DND-41 (cell line): ENCODE results near the gene TDRD12.
"Not testable (repeated sequence)": the region's sequence is repeated elsewhere in the genome, so short reads cannot be mapped to it uniquely, and the experiment has no call there.

Experiments used
- ATAC-seq: fragments of 200-7000 bp; cut with Tn5 transposase; 3 replicates; pipeline ENCODE4 v1.9.1; 2021; ENCODE audit warnings: low read depth; ENCODE audit not compliant: insufficient read depth
- DNase-seq: peaks from one replicate; pipeline ENCODE4 v3.0.0-alpha.2; 2020
- H2AFZ ChIP-seq: 2 replicates; pipeline ENCODE4 v1.6.0; 2012; ENCODE audit warnings: low read depth, low read length
- H3K27ac ChIP-seq: 2 replicates; pipeline ENCODE4 v1.5.1; 2012; ENCODE audit warnings: low read length, inconsistent platforms
- H3K27me3 ChIP-seq: fragments of 200-600 bp; sonication (generic); 2 replicates; pipeline ENCODE4 v1.6.0; 2012; ENCODE audit warnings: low read length, mild to moderate bottlenecking, inconsistent platforms; ENCODE audit not compliant: insufficient read depth, poor library complexity
- H3K36me3 ChIP-seq: 2 replicates; pipeline ENCODE4 v1.5.1; 2012; ENCODE audit warnings: low read length, inconsistent platforms; ENCODE audit not compliant: insufficient read depth
- H3K4me1 ChIP-seq: 2 replicates; pipeline ENCODE4 v1.5.1; 2012; ENCODE audit warnings: mild to moderate bottlenecking, low read length; ENCODE audit not compliant: insufficient read depth
- H3K4me2 ChIP-seq: 2 replicates; pipeline ENCODE4 v1.6.0; 2012; ENCODE audit warnings: mild to moderate bottlenecking, moderate library complexity, low read length, inconsistent platforms; ENCODE audit not compliant: insufficient read depth
- H3K4me3 ChIP-seq, 2 experiments: fragments of 200-600 bp in 1 of 2; shearing (Covaris generic) in 1 of 2; 2 replicates each; pipeline ENCODE4 v1.5.1; 2012 to 2016; ENCODE audit warnings: inconsistent platforms in 2 of 2, low read length in 2 of 2, mild to moderate bottlenecking in 2 of 2, low read depth in 1 of 2, moderate library complexity in 1 of 2
- H3K79me2 ChIP-seq: 2 replicates; pipeline ENCODE4 v1.6.0; 2012; ENCODE audit warnings: low read length, inconsistent platforms; ENCODE audit not compliant: insufficient read depth
- H3K9ac ChIP-seq: 2 replicates; pipeline ENCODE4 v1.6.0; 2012; ENCODE audit warnings: low read depth, mild to moderate bottlenecking, inconsistent platforms, low read length, moderate library complexity
- H3K9me3 ChIP-seq: 2 replicates; pipeline ENCODE4 v1.5.1; 2012; ENCODE audit warnings: low read length, moderate library complexity, mild to moderate bottlenecking, inconsistent platforms; ENCODE audit not compliant: insufficient read depth, severe bottlenecking
- H4K20me1 ChIP-seq: 2 replicates; pipeline ENCODE4 v1.6.0; 2012; ENCODE audit warnings: low read length; ENCODE audit not compliant: insufficient read depth
- EZH2 ChIP-seq: IDR thresholded peaks from 3 replicates; pipeline ENCODE4 v1.6.1; 2012; ENCODE audit warnings: borderline replicate concordance, low read depth, mild to moderate bottlenecking, moderate library complexity, low read length, inconsistent platforms; ENCODE audit not compliant: severe bottlenecking
- TF ChIP-seq, protein P1 (sequence below): IDR thresholded peaks from 2 replicates; pipeline ENCODE4 v1.5.1; 2012; ENCODE audit warnings: borderline replicate concordance, low read length, moderate library complexity, mild to moderate bottlenecking; ENCODE audit not compliant: poor library complexity, severe bottlenecking; ENCODE audit errors: extremely low read depth

Gene TDRD12

DNA sequence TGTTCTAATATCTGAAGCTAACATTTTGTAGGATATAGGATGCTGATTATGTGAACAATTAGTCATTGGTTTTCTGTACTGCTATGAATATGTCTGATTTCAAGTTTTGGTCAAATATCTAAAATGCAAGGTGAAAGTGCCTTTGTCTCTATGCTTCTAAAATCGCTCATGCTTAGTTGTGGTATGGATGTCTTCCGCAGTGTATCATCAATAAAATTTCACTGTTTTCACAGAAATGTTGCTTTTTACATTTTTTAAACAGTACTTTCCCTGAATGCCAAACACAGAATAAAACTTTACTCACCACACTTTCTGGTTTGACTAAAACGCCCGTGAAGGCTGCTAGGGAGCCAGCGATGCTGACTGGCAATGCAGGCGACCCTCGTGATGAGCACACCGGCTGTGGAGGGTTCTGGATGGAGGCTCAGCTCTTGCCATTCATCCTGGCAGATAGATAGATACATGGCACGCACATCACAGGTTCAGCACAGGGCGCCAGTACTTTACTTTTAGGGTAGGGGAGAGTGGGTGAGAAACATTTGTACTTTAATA, 109.9 kb downstream of the TDRD12 start:
- Histone ChIP-seq H3K27me3 (no peaks in the 10 kb centered on the region), H3K27ac (no peak overlapping the region)
- TF ChIP-seq, protein P1, sequence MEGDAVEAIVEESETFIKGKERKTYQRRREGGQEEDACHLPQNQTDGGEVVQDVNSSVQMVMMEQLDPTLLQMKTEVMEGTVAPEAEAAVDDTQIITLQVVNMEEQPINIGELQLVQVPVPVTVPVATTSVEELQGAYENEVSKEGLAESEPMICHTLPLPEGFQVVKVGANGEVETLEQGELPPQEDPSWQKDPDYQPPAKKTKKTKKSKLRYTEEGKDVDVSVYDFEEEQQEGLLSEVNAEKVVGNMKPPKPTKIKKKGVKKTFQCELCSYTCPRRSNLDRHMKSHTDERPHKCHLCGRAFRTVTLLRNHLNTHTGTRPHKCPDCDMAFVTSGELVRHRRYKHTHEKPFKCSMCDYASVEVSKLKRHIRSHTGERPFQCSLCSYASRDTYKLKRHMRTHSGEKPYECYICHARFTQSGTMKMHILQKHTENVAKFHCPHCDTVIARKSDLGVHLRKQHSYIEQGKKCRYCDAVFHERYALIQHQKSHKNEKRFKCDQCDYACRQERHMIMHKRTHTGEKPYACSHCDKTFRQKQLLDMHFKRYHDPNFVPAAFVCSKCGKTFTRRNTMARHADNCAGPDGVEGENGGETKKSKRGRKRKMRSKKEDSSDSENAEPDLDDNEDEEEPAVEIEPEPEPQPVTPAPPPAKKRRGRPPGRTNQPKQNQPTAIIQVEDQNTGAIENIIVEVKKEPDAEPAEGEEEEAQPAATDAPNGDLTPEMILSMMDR, result no peak
- no peak for TF ChIP-seq EZH2

DNA sequence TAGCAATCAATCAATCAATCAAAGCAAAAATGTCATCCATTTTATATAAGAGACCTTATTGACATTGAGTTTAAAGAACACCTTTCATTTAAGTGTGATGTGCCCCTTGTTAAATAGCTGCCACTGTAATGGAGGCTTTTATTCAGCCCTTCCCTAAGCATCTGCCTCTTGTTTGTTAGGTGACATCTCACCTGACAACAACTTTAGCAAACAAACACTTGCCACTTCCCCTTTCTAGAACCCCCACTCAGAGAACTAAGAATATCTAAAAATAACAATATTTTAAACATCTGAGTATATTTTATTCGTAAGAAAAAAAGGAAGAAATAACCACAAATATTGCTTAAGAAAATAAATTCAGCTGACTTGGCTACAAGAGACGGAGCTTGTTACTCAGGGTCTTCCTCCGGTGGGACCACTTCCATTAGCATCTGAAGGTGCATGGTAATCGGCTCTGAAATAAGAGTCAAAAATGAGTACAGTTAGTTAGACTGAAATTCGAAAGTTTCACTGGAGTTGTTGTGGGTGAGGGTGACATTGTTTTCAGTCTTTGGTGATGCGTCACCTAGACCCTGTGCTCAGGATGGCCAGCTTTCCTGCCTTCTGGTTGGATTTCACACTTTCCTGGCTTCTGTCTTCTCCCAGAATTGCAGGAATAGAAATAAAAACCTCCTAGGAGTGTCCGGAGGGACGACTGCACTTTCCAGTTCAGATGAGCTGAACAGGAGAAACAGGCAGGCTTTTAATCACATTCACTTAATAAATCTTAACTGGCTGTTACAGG, 110.9 kb downstream of the TDRD12 start:
- no peak overlapping the region for H2AFZ ChIP-seq
- H3K4me2 ChIP-seq, result no peak overlapping the region
- no peaks in the 10 kb centered on the region for H3K4me1 ChIP-seq
- no peaks in the 10 kb centered on the region for H3K9me3 ChIP-seq
- no peak for DNase-seq
- H4K20me1 ChIP-seq, result no peaks in the 10 kb centered on the region
- H3K4me3 ChIP-seq, result no peak overlapping the region
- ATAC-seq, result no peak
- TF ChIP-seq EZH2, result no peak
- TF ChIP-seq, protein P1, result no peak
- H3K27me3 ChIP-seq, result no peaks in the 10 kb centered on the region
- no peaks in the 10 kb centered on the region for H3K36me3 ChIP-seq
- no peak overlapping the region for H3K9ac ChIP-seq
- no peaks in the 10 kb centered on the region for H3K79me2 ChIP-seq
- no peak overlapping the region for H3K27ac ChIP-seq

More for the DNA sequence above, 109.9 kb downstream of the TDRD12 start:
- Histone ChIP-seq H3K79me2 (no peaks in the 10 kb centered on the region), H3K9me3 (no peaks in the 10 kb centered on the region), H3K4me1 (no peaks in the 10 kb centered on the region), H2AFZ (no peak overlapping the region), H3K4me2 (no peak overlapping the region), H3K36me3 (no peaks in the 10 kb centered on the region), H3K9ac (no peak overlapping the region), H3K4me3 (no peak overlapping the region), H4K20me1 (no peaks in the 10 kb centered on the region)
- ATAC-seq (no peak), DNase-seq (no peak)

DNA sequence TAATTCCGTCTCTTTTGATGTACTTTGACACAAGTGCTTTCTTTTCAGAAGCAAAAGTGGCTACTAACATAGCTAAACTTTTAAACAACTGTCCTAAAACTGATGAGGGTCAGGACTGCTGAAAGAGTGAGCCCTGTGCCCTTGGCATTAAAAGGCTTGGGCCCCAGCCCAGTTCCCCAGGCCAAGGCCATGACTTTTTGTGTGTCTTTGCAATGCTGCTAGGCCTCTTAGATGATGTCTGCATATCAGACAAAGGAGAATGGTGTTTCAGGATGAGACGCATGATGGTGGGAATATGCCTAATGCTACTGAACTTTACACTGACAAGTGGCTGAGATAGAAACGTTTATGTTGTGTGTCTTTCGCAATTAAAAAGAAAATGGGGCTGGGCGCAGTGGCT, 112.0 kb downstream of the TDRD12 start:
- Histone ChIP-seq H3K36me3 (no peaks in the 10 kb centered on the region), H3K27me3 (no peaks in the 10 kb centered on the region), H3K9ac (no peak overlapping the region), H3K4me3 (no peak overlapping the region), H4K20me1 (no peaks in the 10 kb centered on the region), H2AFZ (no peak overlapping the region), H3K4me1 (no peaks in the 10 kb centered on the region), H3K4me2 (no peak overlapping the region), H3K79me2 (no peaks in the 10 kb centered on the region), H3K27ac (no peak overlapping the region), H3K9me3 (no peaks in the 10 kb centered on the region)
- DNase-seq, result no peak
- no peak for ATAC-seq
- TF ChIP-seq, protein P1, result no peak
- no peak for TF ChIP-seq EZH2

DNA sequence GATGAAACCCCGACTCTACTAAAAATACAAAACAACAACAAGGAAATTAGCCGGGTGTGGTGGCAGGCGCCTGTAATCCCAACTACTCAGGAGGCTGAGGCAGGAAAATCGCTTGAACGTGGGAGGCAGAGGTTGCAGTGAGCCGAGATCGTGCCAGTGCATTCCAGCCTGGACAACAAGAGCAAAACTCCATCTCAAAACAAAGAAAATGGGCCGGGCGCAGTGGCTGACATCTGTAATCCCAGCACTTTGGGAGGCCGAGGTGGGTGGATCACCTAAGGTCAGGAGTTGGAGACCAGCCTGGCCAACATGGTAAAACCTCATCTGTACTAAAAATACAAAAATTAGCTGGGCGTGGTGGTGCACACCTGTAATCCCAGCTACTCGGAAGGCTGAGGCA, 112.5 kb downstream of the TDRD12 start:
- H2AFZ ChIP-seq, H3K9ac ChIP-seq, ATAC-seq, H3K4me1 ChIP-seq, H3K4me2 ChIP-seq, H3K27ac ChIP-seq, H3K36me3 ChIP-seq, H3K27me3 ChIP-seq, H3K9me3 ChIP-seq, H4K20me1 ChIP-seq, DNase-seq, H3K4me3 ChIP-seq, H3K79me2 ChIP-seq: not testable (repeated sequence)

DNA sequence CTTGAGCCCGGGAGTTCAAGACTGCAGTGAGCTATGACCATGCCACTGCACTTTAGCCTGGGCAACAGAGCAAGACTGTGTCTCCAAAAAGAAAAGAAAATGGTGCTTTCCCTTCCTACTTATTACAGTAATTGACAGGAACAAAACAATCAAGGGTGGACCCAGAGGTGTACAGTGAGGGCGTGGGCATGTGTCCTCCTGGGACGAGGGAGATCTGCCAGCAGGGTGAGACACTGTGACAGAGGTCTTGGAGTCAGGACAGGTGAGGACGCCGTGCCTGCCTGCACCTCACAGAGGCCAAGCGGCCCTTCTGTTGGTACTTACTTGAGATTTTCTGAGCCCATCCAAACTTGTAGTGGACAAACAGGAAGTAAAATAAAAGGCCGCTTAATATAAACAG, 113.3 kb downstream of the TDRD12 start:
- not testable (repeated sequence) for H3K36me3 ChIP-seq, H3K4me2 ChIP-seq, H4K20me1 ChIP-seq, H3K4me3 ChIP-seq, H3K27ac ChIP-seq, H3K79me2 ChIP-seq, H3K9ac ChIP-seq, H3K27me3 ChIP-seq, ATAC-seq, H2AFZ ChIP-seq, H3K4me1 ChIP-seq, H3K9me3 ChIP-seq, DNase-seq

DNA sequence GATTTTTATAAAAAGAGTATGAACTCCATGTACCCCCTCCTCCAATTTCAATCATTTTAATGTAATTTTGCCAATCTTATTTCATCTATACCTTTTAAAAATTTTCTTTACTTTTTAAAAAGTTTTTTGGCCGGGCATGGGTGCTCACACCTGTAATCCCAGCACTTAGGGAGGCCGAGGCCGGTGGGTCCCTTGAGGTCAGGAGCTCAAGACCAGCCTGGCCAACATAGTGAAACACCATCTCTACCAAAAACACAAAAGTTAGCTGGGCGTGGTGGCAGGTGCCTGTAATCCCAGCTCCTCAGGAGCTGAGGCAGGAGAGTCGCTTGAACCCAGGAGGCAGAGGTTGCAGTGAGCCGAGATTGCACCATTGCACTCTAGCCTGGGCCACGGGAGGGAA, 113.8 kb downstream of the TDRD12 start:
- not testable (repeated sequence) for H2AFZ ChIP-seq, H3K9me3 ChIP-seq, DNase-seq, H3K4me3 ChIP-seq, H4K20me1 ChIP-seq, H3K27ac ChIP-seq, H3K36me3 ChIP-seq, H3K4me2 ChIP-seq, H3K9ac ChIP-seq, H3K79me2 ChIP-seq, ATAC-seq, H3K27me3 ChIP-seq, H3K4me1 ChIP-seq
